ENCODE measurements around the gene SGIP1. TPM values are rescaled to one million over a fixed set of nuclear protein-coding genes. Genes with fewer than 3 reads are reported as not detected.

Gene SGIP1
- total and polyA plus RNA-seq, 7 donors: under 0.01 to 14.1 (median 7.3) TPM; not detected in 1

GRCh38 chr1:66526036-66526435, 7.9 kb upstream of the SGIP1 start:
- Histone ChIP-seq H3K27ac (no peak overlapping the region), H3K36me3 (no peaks in the 10 kb centered on the region), H3K27me3 (no peaks in the 10 kb centered on the region), H3K9me3 (no peaks in the 10 kb centered on the region), H3K4me1 (no peaks in the 10 kb centered on the region), H3K4me3 (no peak overlapping the region)
- DNase-seq: no peak
- 25 to 67% methylated on average over 1 of the region's 1 CpG for WGBS, 2 donors
- intact Hi-C loops (cut with DNase I): no loop called here
- TF ChIP-seq POLR2A (IDR thresholded peaks at IDR 0.05): no peak
- no peak for TF ChIP-seq EP300 (IDR thresholded peaks at IDR 0.05)
- no peak for TF ChIP-seq CTCF (IDR thresholded peaks at IDR 0.05)
- no peak for TF ChIP-seq POLR2AphosphoS5 (IDR thresholded peaks at IDR 0.05)

- no peaks in the 10 kb centered on the region for H3K9me3 ChIP-seq
- TF ChIP-seq POLR2AphosphoS5 (IDR thresholded peaks at IDR 0.05) (no peak), POLR2A (IDR thresholded peaks at IDR 0.05) (no peak), EP300 (IDR thresholded peaks at IDR 0.05) (no peak), CTCF (IDR thresholded peaks at IDR 0.05) (no peak)
- H3K36me3 ChIP-seq: no peaks in the 10 kb centered on the region
- H3K4me3 ChIP-seq: no peak overlapping the region
- no peaks in the 10 kb centered on the region for H3K27me3 ChIP-seq
- no peak for DNase-seq
- no peaks in the 10 kb centered on the region for H3K4me1 ChIP-seq
- 81 to 85% methylated on average over 2 of the region's 2 CpGs for WGBS, 2 donors
- intact Hi-C loops (cut with DNase I): no loop called here
- H3K27ac ChIP-seq: no peak overlapping the region
Observed at GRCh38 chr1:66526991-66527390, 7.0 kb upstream of the SGIP1 start.

GRCh38 chr1:66527686-66528085, 6.3 kb upstream of the SGIP1 start:
- no peak for TF ChIP-seq POLR2A (IDR thresholded peaks at IDR 0.05)
- no peak for TF ChIP-seq EP300 (IDR thresholded peaks at IDR 0.05)
- no peak for TF ChIP-seq POLR2AphosphoS5 (IDR thresholded peaks at IDR 0.05)
- TF ChIP-seq CTCF (IDR thresholded peaks at IDR 0.05): no peak
- Histone ChIP-seq H3K9me3 (no peaks in the 10 kb centered on the region), H3K4me1 (peaks cover 0 to 5% (median 4%) of the 10 kb centered on the region in 4 donors), H3K27me3 (no peaks in the 10 kb centered on the region), H3K36me3 (no peaks in the 10 kb centered on the region), H3K27ac (no peak overlapping the region), H3K4me3 (no peak overlapping the region)
- no peak for DNase-seq
- 84 to 89% methylated on average over 2 of the region's 2 CpGs for WGBS, 2 donors
- intact Hi-C loops (cut with DNase I): no loop called here

- 66 to 70% methylated on average over 1 of the region's 1 CpG for WGBS, 2 donors
Observed at GRCh38 chr1:66528580-66528979, 5.4 kb upstream of the SGIP1 start.

GRCh38 chr1:66532214-66532613, 1.7 kb upstream of the SGIP1 start:
- H3K4me1 ChIP-seq: peaks cover 0 to 13% (median 10%) of the 10 kb centered on the region in 4 donors
- no peaks in the 10 kb centered on the region for H3K36me3 ChIP-seq
- no peak for DNase-seq
- H3K9me3 ChIP-seq: no peaks in the 10 kb centered on the region
- H3K4me3 ChIP-seq: no peak overlapping the region
- TF ChIP-seq EP300 (IDR thresholded peaks at IDR 0.05) (no peak), CTCF (IDR thresholded peaks at IDR 0.05) (no peak), POLR2A (IDR thresholded peaks at IDR 0.05) (no peak), POLR2AphosphoS5 (IDR thresholded peaks at IDR 0.05) (no peak)
- H3K27ac ChIP-seq: peak overlapping the region in 3 of 4 donors; percentile 67 to 78 (median 73)
- WGBS, 2 donors: 67 to 82% methylated on average over 1 of the region's 1 CpG
- no peaks in the 10 kb centered on the region for H3K27me3 ChIP-seq
- intact Hi-C loops (cut with DNase I): no loop called here

More at GRCh38 chr1:66528580-66528979, 5.4 kb upstream of the SGIP1 start:
- no peak overlapping the region for H3K27ac ChIP-seq
- no peak overlapping the region for H3K4me3 ChIP-seq
- intact Hi-C loops (cut with DNase I): no loop called here
- H3K27me3 ChIP-seq: no peaks in the 10 kb centered on the region
- H3K36me3 ChIP-seq: no peaks in the 10 kb centered on the region
- no peak for DNase-seq
- H3K4me1 ChIP-seq: peaks cover 0 to 13% (median 10%) of the 10 kb centered on the region in 4 donors
- H3K9me3 ChIP-seq: no peaks in the 10 kb centered on the region
- no peak for TF ChIP-seq POLR2A (IDR thresholded peaks at IDR 0.05)

Measured in sigmoid colon (tissue), 7 donors.